Right lung (tissue), 5 donors: ENCODE results near the gene MAT1A. TPM values are rescaled to one million over a fixed set of nuclear protein-coding genes. Genes with fewer than 3 reads are reported as not detected.

Experiments
- DNase-seq, 2 donors: peaks; one replicate each; pipeline ENCODE4 v3.0.0-alpha.2; 2013
- polyA plus RNA-seq, 5 donors: library from polyadenylated mRNA; unstranded; fragments of 120-200 nt; gene quantifications; one replicate each; pipeline versions ENCODE4 v1.2.1 to v1.2.3, GENCODE V29; 2013; ENCODE audit warnings: inconsistent platforms in 1 of 5, low replicate concordance in 1 of 5; ENCODE audit not compliant: insufficient read length in 5 of 5, insufficient read depth in 1 of 5

The MAT1A gene
- polyA plus RNA-seq, 5 donors = 0.51 to 0.90 (median 0.60) TPM

GRCh38 chr10:80283119-80283518, 6.3 kb downstream of the MAT1A start:
- no peak for DNase-seq

GRCh38 chr10:80281784-80282765, 7.4 kb downstream of the MAT1A start:
- DNase-seq = no peak

GRCh38 chr10:80281292-80281691, 8.2 kb downstream of the MAT1A start:
- no peak for DNase-seq

- no peak for DNase-seq
These were observed 9.2 kb downstream of the MAT1A start for GRCh38 chr10:80280071-80280800.

DNA sequence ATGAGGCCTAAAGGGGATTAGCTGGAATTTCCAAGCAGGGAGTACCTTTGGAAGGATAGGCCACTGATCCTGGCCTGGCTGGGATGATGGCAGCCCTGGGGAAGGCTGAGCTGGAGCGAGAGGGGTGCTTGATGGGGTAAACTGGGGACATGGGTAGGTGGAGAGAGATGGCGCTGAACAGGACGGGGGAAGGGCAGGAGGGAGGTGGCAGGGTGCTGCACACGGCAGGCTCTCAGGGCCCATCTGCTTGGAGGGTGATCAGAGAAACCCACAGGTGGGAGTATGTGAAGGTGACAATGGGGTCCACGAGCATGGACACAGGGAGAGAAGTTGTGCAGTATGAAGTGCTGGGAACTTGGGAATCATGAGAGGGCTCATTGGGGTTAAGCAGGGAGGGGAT, 10.3 kb downstream of the MAT1A start:
- no peak for DNase-seq

DNA sequence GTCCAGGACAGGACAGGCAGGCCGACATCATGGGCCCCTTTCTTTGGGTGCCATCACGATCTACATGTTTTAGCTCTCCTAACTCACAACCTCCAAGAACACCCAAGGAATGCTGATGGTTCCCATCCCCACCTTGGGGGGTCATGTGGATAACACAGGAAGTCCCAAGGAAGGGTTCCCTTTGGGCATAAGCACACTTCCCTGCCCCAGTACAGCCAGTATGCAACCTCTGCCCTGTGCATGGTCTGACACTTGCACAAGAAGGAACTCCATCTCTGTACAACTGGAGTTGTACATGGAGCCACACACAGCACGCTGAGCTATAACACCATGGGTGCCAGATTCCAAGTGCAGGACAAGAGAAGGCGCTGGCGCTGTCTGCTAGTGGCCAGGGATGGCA, 11.0 kb downstream of the MAT1A start:
- DNase-seq = no peak

- DNase-seq = no peak
These were observed 11.7 kb downstream of the MAT1A start for GRCh38 chr10:80277567-80278250.

- DNase-seq = no peak
These were observed 12.4 kb downstream of the MAT1A start for GRCh38 chr10:80277016-80277415.

DNA sequence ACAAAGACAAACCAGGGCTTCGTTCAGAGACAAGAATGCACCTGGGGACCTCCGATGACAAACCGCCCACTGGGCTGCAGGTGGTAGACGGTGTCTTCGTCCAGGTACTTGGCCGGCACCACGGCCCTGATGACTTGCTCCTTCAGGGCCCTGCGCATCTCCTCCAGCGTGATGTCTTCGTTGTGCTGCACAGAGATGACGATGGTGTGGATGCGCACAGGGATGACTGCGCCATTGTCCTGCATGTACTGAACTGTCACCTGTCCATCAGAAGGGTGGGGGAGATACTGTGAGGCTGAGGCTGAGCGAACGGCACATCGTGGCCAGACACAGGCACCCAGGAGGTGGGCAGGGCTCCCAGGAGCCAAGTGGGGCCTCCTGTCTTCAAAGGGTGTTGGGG, 13.1 kb downstream of the MAT1A start:
- no peak for DNase-seq

GRCh38 chr10:80275756-80276155, 13.7 kb downstream of the MAT1A start:
- DNase-seq = no peak

GRCh38 chr10:80275135-80275498, 14.3 kb downstream of the MAT1A start:
- DNase-seq = no peak

DNA sequence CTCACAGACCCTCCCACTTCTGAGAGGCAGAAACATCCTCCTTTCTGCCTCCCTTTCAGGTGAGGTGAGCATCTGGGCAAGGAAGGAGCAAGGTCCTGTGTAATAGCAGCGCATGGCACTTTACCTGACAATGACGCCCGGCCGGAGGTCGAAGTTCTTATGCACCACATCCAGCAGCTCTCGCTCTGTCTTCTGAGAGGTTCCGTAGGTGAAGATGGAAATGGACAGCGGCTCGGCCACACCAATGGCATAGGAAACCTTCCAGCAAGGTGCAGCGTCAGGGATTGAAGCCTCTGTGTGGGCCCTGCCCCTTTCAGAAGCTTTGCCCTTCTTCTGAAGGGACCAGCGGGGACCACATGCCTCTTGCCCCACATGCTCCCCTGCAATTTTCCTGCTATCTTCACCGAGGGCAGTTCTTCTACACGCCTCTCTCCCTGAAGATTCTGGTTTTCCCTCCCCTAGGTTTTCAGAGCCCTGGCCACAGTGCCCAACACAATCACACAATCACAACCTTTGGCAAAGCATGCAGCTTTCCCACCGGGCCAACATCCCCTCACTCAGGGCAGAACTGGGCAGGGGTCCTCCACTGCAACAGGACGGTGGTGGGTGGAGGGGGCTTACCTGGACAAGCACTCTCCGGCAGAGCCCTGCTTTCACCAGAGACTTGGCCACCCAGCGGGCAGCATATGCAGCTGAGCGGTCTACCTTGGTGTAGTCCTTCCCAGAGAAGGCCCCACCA, 14.9 kb downstream of the MAT1A start:
- no peak for DNase-seq

GRCh38 chr10:80273523-80274170, 15.8 kb downstream of the MAT1A start:
- no peak for DNase-seq

DNA sequence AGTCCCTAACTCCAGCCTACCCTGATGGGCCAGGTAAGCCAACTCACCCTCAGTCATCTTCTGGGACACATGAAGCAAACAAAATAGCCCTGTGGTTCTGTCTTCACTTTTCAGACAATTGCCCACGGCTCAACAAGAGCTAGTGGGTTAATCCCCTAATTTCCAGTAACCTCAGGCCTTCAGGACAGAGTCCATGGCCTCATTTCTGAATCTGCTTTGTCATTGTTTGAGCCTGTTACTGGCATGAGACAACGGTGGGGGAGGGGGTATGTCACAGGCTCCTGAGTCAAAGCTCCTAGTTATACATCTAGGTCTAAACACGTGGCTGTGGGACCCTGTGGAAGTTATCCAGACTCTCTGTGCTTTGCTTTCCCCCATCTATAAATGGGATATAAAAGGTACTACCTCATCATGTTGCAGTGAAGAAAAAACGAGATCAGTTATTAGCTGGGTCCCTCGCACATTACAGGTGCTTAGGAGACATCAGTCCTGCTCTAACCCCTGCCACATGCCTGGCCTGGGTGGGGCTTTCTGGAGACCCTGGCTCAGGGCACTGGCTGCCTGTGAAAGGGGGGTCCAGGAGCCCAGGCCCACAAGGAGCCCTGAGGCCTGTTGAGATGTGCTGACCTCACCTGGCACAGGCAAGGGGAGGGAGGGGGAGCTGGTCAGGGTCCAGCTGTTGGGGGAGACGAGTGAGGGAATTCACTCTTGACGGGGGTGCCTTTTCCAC, 16.5 kb downstream of the MAT1A start:
- DNase-seq = no peak

DNA sequence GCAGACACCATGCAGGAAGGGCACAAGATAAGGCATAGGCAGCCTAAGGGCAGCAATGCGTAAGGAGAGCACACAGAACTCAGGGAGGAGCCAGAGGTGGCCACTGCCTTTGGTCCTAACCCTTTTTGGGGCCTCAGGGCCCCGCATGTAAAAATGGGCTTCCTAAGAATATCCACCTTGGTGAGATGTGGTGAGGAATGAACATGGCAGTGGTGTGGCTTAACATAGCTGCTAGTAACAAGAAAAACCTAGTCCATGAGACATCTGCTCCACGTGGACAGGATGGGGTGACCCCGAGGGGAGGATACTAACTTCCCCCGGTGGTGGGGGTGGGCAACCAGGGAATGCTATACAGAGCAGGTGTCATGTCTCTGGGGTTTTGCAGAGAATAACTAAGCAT, 18.0 kb downstream of the MAT1A start:
- DNase-seq = no peak

GRCh38 chr10:80270887-80271286, 18.6 kb downstream of the MAT1A start:
- no peak for DNase-seq

- no peak for DNase-seq
These were observed 20.4 kb downstream of the MAT1A start for GRCh38 chr10:80268938-80269588.

GRCh38 chr10:80268266-80268665, 21.2 kb downstream of the MAT1A start:
- no peak for DNase-seq

DNA sequence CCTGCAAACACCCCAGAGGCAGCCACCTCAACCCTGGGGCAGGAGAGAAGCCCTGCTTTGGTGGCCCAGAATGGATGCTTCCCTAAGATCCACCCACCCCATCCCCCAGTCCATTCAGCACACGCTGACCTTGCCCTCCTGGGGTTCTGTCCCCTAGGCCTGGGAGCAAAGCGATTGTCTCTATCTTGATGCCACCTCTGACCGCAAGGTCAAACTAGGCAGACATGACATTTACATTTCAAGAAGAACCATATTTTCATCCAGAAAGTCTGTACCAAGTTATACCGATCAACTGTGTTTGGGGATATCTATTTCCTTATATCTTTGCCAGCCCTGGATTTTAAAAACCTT, 23.0 kb downstream of the MAT1A start:
- no peak for DNase-seq
